Loucy (cell line): ENCODE results near the gene SNX7.

Experiments
- CTCF ChIP-seq: fragments of 200-600 bp; sonication (generic); conservative IDR thresholded peaks from 2 replicates; pipeline ENCODE4 v1.5.1; 2014; ENCODE audit warnings: mild to moderate bottlenecking, antibody characterized with exemption, low read length
- EZH2phosphoT487 ChIP-seq: fragments of 200-600 bp; IDR thresholded peaks from 2 replicates; pipeline ENCODE4 v1.6.1; 2018; ENCODE audit warnings: antibody characterized with exemption, mild to moderate bottlenecking, moderate library complexity, borderline replicate concordance

DNA sequence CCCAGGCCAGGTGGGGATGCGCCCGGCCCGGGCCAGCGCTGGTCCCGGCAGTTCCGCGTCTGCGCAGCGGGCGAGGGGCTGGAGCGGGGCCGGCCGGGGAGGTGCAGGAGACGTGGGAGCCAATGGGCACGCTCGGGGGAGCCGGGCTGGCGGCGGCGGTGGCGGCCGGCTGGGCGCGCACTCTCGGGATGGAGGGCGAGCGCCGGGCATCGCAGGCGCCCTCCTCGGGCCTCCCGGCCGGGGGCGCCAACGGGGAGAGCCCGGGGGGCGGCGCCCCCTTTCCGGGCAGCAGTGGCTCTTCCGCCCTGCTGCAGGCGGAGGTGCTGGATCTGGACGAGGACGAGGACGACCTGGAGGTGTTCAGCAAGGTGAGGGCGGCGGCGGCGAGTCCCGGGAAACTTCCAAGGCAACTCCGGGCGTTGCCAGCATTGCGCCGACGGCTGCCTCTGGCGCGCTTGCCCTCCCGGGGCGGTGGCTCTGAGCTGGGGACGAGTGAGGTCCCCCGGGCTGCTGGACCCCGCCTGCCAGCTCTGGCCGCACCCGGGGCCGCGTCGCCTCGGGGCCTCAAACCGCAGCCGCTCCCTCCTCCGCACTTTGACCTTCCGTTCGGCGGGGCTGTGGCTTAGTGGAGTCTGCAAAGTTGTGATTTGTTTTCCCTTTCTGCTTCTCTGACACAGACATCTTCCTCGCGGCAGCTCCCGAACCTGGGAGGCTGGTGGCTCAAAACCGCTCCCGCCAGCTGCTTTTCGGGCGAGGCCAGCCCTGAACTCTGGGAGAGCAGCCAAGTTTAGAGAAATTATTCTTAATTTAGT lies at the start of gene SNX7:
- TF ChIP-seq CTCF (no peak), EZH2phosphoT487 (no peak)
